Measurements from ENCODE around the gene TMEM179B. TPM values are rescaled to one million over a fixed set of nuclear protein-coding genes. Genes with fewer than 3 reads are reported as not detected.

TMEM179B gene
- total and polyA plus RNA-seq, 2 of the 13 experiments (the other 11 are each of a cell fraction or from before 2014, with no cell fraction given) = 24.8 to 25.7 TPM

GRCh38 chr11:62774407-62774806, 12.8 kb upstream of the TMEM179B start:
- peaks cover 9 to 33% of the 10 kb centered on the region in 2 experiments for H3K36me3 ChIP-seq (replicated peaks in 1 of 2; ENCODE audit: control insufficient read depth in 1 of 2, insufficient read depth in 2 of 2, low read length in 2 of 2)
- no TSS peak for BruUV-seq (replicated peaks)
- 93% methylated on average over 6 of the region's 6 CpGs for WGBS (ENCODE audit: low lambda C conversion rate)
- no peak overlapping the region for H3K4me3 ChIP-seq (replicated peaks in 1 of 3; ENCODE audit: insufficient read depth in 1 of 3, low read depth in 2 of 3, low read length in 3 of 3)
- TF ChIP-seq MTA1 (CRISPR knock-in tag; IDR thresholded peaks at IDR 0.05; ENCODE audit: borderline replicate concordance) (no peak), ETS1 (CRISPR knock-in tag; IDR thresholded peaks at IDR 0.05) (no peak), MXD1 (CRISPR knock-in tag; IDR thresholded peaks at IDR 0.05) (no peak), U2AF1 (optimal IDR thresholded peaks at IDR 0.05; ENCODE audit: low read depth, low read length) (no peak), ZSCAN31 (CRISPR knock-in tag; IDR thresholded peaks at IDR 0.05; ENCODE audit: low read depth) (no peak), MZF1 (CRISPR knock-in tag; IDR thresholded peaks at IDR 0.05; ENCODE audit: borderline replicate concordance) (no peak), BORCS8-MEF2B (CRISPR knock-in tag; IDR thresholded peaks at IDR 0.05) (no peak), HCFC1 (IDR thresholded peaks at IDR 0.05; ENCODE audit: low read depth, low read length) (no peak), RAD51 (IDR thresholded peaks at IDR 0.05; ENCODE audit: borderline replicate concordance) (no peak)
- no peak for ATAC-seq
- H3K79me2 ChIP-seq (ENCODE audit: insufficient read depth, low read length) = peaks cover 10% of the 10 kb centered on the region
- no peaks in the 10 kb centered on the region for H4K20me1 ChIP-seq (ENCODE audit: insufficient read depth, low read length)
- H3K4me1 ChIP-seq (ENCODE audit: insufficient read depth, low read length) = peaks cover 23% of the 10 kb centered on the region
- in situ Hi-C loops (cut with HindIII; ENCODE audit: extremely low pct_ligation_motif_present, low pct_unique_long_range_greater_than_20kb) (no loop called here), intact Hi-C loops (cut with micrococcal nuclease; ENCODE audit: unreplicated experiment) (no loop called here)
- H3K9me3 ChIP-seq (ENCODE audit: low read length) = no peaks in the 10 kb centered on the region
- ChIA-PET CTCF (ENCODE audit: low intra/inter-chr PET ratio, low total read pairs) (no interaction called here), POLR2A (interaction anchor here (1.1 kb wide), 2 partner anchors 12 to 58 kb away, joined by 4 to 5 read pairs; no protein-coding TSS in a partner anchor)
- H3K9ac ChIP-seq (ENCODE audit: insufficient read depth, low read depth, low read length) = no peak overlapping the region
- no peak overlapping the region for H3K27ac ChIP-seq (ENCODE audit: extremely low read length, insufficient read depth, low read length)
- H3K4me2 ChIP-seq (ENCODE audit: low read depth, low read length) = no peak overlapping the region
- H2AFZ ChIP-seq (ENCODE audit: low read length) = no peak overlapping the region
- no peak for DNase-seq (ENCODE audit: low spot score)
- FAIRE-seq = no peak
- no peaks in the 10 kb centered on the region; a peak in 1 of 5 replicates for H3K27me3 ChIP-seq (ENCODE audit: control insufficient read depth in 1 of 2, insufficient read depth in 2 of 2, low read length in 2 of 2)
